Left forelimb (tissue), 1 donor: ENCODE results near the gene ZBTB17.
"Not testable (repeated sequence)": the region's sequence is repeated elsewhere in the genome, so short reads cannot be mapped to it uniquely, and the experiment has no call there.

Experiments
- DNase-seq: peaks from one replicate; pipeline ENCODE4 v3.0.0-alpha.2; 2018; ENCODE audit warnings: low spot score

ZBTB17 gene

GRCh38 chr1:15975805-15976680 lies at the start of gene ZBTB17:
TSS of gene ZBTB17 (minus strand) at chr1:15976101. CDS start at chr1:15948495, 27,606 bp downstream.
- peak; percentile 95 for DNase-seq

GRCh38 chr1:16023050-16023653 lies 47.3 kb upstream of the ZBTB17 start:
- DNase-seq: no peak

GRCh38 chr1:16022393-16022792 lies 46.5 kb upstream of the ZBTB17 start:
- no peak for DNase-seq

GRCh38 chr1:16021681-16022080 lies 45.8 kb upstream of the ZBTB17 start, which contains the start of gene CLCNKA:
TSS of gene CLCNKA (plus strand) at chr1:16022036. CDS start at chr1:16022620, 584 bp downstream.
- DNase-seq: no peak

- DNase-seq: not testable (repeated sequence)
These were observed 45.0 kb upstream of the ZBTB17 start for GRCh38 chr1:16020878-16021277.

- no peak for DNase-seq
These were observed 44.4 kb upstream of the ZBTB17 start for GRCh38 chr1:16020325-16020724.

- no peak for DNase-seq
These were observed 43.9 kb upstream of the ZBTB17 start for GRCh38 chr1:16019644-16020277.

- no peak for DNase-seq
These were observed 43.1 kb upstream of the ZBTB17 start for GRCh38 chr1:16018749-16019643.

GRCh38 chr1:16018308-16018707 lies 42.4 kb upstream of the ZBTB17 start:
- no peak for DNase-seq

- peak; percentile 86 for DNase-seq
These were observed 41.8 kb upstream of the ZBTB17 start, which contains the start of gene HSPB7 for GRCh38 chr1:16017461-16018303. TSS of gene HSPB7 (minus strand) at chr1:16018043. CDS start at chr1:16017963, 80 bp downstream.

- DNase-seq: no peak
These were observed 41.2 kb upstream of the ZBTB17 start for GRCh38 chr1:16017076-16017460.

GRCh38 chr1:16015960-16016901 lies 40.3 kb upstream of the ZBTB17 start:
- no peak for DNase-seq

- DNase-seq: no peak
These were observed 39.6 kb upstream of the ZBTB17 start for GRCh38 chr1:16015491-16015890.

GRCh38 chr1:16014509-16015482 lies 38.9 kb upstream of the ZBTB17 start:
- DNase-seq: no peak

- no peak for DNase-seq
These were observed 38.0 kb upstream of the ZBTB17 start for GRCh38 chr1:16013908-16014258.

GRCh38 chr1:16013220-16013907 lies 37.5 kb upstream of the ZBTB17 start:
- peak; percentile 83 for DNase-seq

GRCh38 chr1:16012590-16013219 lies 36.8 kb upstream of the ZBTB17 start:
- DNase-seq: no peak
